HEK293 (cell line): ENCODE data around the gene KCTD10.

ENCODE experiments used
- CTCF ChIP-seq: fragments of 450-650 bp; formaldehyde crosslinking; IDR thresholded peaks from 2 replicates; pipeline ENCODE4 v1.5.1; 2016; ENCODE audit warnings: missing biosample characterization, missing genetic modification characterization
- KLF10 ChIP-seq: fragments of 450-650 bp; IDR thresholded peaks from 2 replicates; pipeline ENCODE4 v1.5.1; 2018; ENCODE audit warnings: missing biosample characterization, mild to moderate bottlenecking, missing genetic modification characterization
- ZEB2 ChIP-seq: fragments of 450-650 bp; formaldehyde crosslinking; IDR thresholded peaks from 2 replicates; pipeline ENCODE4 v1.5.1; 2016; ENCODE audit warnings: missing biosample characterization, missing genetic modification characterization
- TF ChIP-seq, protein P1 (sequence below): fragments of 450-650 bp; formaldehyde crosslinking; IDR thresholded peaks from 2 replicates; pipeline ENCODE4 v1.5.1; 2016; ENCODE audit warnings: missing biosample characterization, missing genetic modification characterization, low read depth

DNA sequence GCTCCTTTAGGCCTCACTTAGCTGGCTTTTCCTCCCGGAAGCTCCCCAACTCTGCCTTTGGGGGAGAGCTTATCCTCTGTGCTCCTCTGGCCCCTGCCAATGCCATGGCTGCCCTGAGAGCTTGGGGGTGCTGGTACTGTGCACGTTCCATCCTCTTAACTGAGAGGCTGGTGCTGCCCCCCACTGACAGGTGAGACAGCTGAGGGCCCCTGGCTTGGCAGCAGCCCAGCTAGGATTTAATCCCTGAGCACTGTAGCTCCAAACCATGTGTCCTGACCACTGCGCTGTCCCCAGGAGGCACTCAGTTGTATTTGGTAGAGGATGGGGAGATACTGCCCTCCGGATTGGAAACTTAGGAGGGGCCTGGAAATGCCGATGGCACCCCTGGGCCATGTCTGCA, 46.4 kb upstream of the KCTD10 start:
- TF ChIP-seq, protein P1, sequence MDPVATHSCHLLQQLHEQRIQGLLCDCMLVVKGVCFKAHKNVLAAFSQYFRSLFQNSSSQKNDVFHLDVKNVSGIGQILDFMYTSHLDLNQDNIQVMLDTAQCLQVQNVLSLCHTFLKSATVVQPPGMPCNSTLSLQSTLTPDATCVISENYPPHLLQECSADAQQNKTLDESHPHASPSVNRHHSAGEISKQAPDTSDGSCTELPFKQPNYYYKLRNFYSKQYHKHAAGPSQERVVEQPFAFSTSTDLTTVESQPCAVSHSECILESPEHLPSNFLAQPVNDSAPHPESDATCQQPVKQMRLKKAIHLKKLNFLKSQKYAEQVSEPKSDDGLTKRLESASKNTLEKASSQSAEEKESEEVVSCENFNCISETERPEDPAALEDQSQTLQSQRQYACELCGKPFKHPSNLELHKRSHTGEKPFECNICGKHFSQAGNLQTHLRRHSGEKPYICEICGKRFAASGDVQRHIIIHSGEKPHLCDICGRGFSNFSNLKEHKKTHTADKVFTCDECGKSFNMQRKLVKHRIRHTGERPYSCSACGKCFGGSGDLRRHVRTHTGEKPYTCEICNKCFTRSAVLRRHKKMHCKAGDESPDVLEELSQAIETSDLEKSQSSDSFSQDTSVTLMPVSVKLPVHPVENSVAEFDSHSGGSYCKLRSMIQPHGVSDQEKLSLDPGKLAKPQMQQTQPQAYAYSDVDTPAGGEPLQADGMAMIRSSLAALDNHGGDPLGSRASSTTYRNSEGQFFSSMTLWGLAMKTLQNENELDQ (tag by site-specific recombination) = no peak
- TF ChIP-seq CTCF = no peak
- TF ChIP-seq KLF10 = no peak
- no peak for TF ChIP-seq ZEB2 (tag by site-specific recombination)
